Measurements from ENCODE around the gene ABCA9.

GRCh38 chr17:69086641-69087040 is 25.9 kb upstream of the ABCA9 start:
- TF ChIP-seq CTCF (IDR thresholded peaks at IDR 0.05), result no peak
- no peak for TF ChIP-seq POLR2A (IDR thresholded peaks at IDR 0.05)
